CD4-positive, alpha-beta T cell treated with Interleukin-15 for 4 hours (primary cell): ENCODE data around the gene RIBC2.
"Not testable (repeated sequence)": the region's sequence is repeated elsewhere in the genome, so short reads cannot be mapped to it uniquely, and the experiment has no call there.

Experiments used
- DNase-seq: peaks from one replicate; pipeline ENCODE4 v3.0.0-alpha.2; 2020; ENCODE audit warnings: low spot score

RIBC2 gene

GRCh38 chr22:45424241-45424731, 10.8 kb downstream of the RIBC2 start:
- DNase-seq, result no peak

- DNase-seq, result no peak
These were observed 11.6 kb downstream of the RIBC2 start for GRCh38 chr22:45425101-45425500.

GRCh38 chr22:45425531-45426265, 12.2 kb downstream of the RIBC2 start:
- DNase-seq, result no peak

- DNase-seq, result no peak
These were observed 12.9 kb downstream of the RIBC2 start for GRCh38 chr22:45426387-45426786.

GRCh38 chr22:45427114-45427513, 13.6 kb downstream of the RIBC2 start:
- DNase-seq, result no peak

- DNase-seq, result no peak
These were observed 15.2 kb downstream of the RIBC2 start for GRCh38 chr22:45428391-45429385.

- no peak for DNase-seq
These were observed 15.9 kb downstream of the RIBC2 start for GRCh38 chr22:45429424-45429823.

- DNase-seq, result no peak
These were observed 16.7 kb downstream of the RIBC2 start for GRCh38 chr22:45429981-45430775.

GRCh38 chr22:45430871-45431270, 17.4 kb downstream of the RIBC2 start:
- DNase-seq, result no peak

GRCh38 chr22:45434981-45435380, 21.5 kb downstream of the RIBC2 start:
- no peak for DNase-seq

GRCh38 chr22:45435544-45436139, 22.1 kb downstream of the RIBC2 start:
- DNase-seq, result peak; percentile 84

- DNase-seq, result not testable (repeated sequence)
These were observed 23.5 kb downstream of the RIBC2 start for GRCh38 chr22:45436871-45437517.

- DNase-seq, result no peak
These were observed 24.8 kb downstream of the RIBC2 start for GRCh38 chr22:45438336-45438735.

- not testable (repeated sequence) for DNase-seq
These were observed 27.2 kb downstream of the RIBC2 start for GRCh38 chr22:45440688-45441087.

- peak; percentile 10 for DNase-seq
These were observed 27.6 kb downstream of the RIBC2 start for GRCh38 chr22:45441138-45441537.

- DNase-seq, result no peak
These were observed 28.6 kb downstream of the RIBC2 start for GRCh38 chr22:45442116-45442515.

GRCh38 chr22:45444168-45444567, 30.7 kb downstream of the RIBC2 start:
- DNase-seq, result no peak

GRCh38 chr22:45445031-45445710, 31.7 kb downstream of the RIBC2 start:
- no peak for DNase-seq

- no peak for DNase-seq
These were observed 32.7 kb downstream of the RIBC2 start for GRCh38 chr22:45446216-45446615.

GRCh38 chr22:45447596-45447995, 34.1 kb downstream of the RIBC2 start:
- not testable (repeated sequence) for DNase-seq
